ENCODE data around the gene MRPS26.

GRCh38 chr20:3092611-3093379 is 46.9 kb downstream of the MRPS26 start:
- TF ChIP-seq CTCF (IDR thresholded peaks at IDR 0.05; ENCODE audit: poor library complexity) (no peak), EZH2 (IDR thresholded peaks at IDR 0.05; ENCODE audit: borderline replicate concordance) (no peak), EZH2phosphoT487 (IDR thresholded peaks at IDR 0.05; ENCODE audit: low read depth, severe bottlenecking, unreplicated experiment) (no peak)

All from hepatocyte (in vitro differentiated cells).